Measurements from ENCODE around the gene ACOT12. TPM values are rescaled to one million over a fixed set of nuclear protein-coding genes. Genes with fewer than 3 reads are reported as not detected.

Gene ACOT12
- total and polyA plus RNA-seq, 7 donors = not detected

DNA sequence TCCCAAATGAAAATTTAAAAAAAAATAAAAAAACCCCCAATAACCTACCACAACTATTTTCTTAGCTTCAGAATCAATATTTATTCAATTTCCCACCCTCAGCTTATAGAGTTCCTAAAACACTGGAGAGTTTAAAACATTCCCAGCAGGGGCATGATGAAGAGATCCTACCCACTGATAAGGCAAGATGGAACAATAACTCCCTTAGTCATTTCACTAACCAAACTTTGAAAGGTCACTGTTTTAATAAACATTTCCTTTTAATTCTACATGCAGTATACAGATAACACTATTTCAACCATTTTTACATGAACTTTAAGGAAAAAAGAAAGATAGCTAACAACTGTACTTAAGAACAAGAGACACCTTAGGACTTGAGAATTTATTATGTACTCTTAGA is 34.9 kb upstream of the ACOT12 start:
- DNase-seq = no peak
- TF ChIP-seq, protein P1, sequence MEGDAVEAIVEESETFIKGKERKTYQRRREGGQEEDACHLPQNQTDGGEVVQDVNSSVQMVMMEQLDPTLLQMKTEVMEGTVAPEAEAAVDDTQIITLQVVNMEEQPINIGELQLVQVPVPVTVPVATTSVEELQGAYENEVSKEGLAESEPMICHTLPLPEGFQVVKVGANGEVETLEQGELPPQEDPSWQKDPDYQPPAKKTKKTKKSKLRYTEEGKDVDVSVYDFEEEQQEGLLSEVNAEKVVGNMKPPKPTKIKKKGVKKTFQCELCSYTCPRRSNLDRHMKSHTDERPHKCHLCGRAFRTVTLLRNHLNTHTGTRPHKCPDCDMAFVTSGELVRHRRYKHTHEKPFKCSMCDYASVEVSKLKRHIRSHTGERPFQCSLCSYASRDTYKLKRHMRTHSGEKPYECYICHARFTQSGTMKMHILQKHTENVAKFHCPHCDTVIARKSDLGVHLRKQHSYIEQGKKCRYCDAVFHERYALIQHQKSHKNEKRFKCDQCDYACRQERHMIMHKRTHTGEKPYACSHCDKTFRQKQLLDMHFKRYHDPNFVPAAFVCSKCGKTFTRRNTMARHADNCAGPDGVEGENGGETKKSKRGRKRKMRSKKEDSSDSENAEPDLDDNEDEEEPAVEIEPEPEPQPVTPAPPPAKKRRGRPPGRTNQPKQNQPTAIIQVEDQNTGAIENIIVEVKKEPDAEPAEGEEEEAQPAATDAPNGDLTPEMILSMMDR (IDR thresholded peaks at IDR 0.05) = no peak
- Histone ChIP-seq H3K27ac (peak overlapping the region; percentile 1), H3K4me3 (no peak overlapping the region), H3K4me1 (peaks cover 20% of the 10 kb centered on the region), H3K9me3 (no peaks in the 10 kb centered on the region), H3K27me3 (ENCODE audit: insufficient read depth in 3 of 3, low read length in 2 of 3) (no peaks in the 10 kb centered on the region), H3K36me3 (ENCODE audit: insufficient read depth in 1 of 2, low read depth in 1 of 2) (no peaks in the 10 kb centered on the region)
- ATAC-seq = no peak
- intact Hi-C loops (cut with DNase I) = loop anchor here (5.0 to 10.0 kb wide), 7 partner anchors 316 to 798 kb away; no protein-coding TSS in a partner anchor

DNA sequence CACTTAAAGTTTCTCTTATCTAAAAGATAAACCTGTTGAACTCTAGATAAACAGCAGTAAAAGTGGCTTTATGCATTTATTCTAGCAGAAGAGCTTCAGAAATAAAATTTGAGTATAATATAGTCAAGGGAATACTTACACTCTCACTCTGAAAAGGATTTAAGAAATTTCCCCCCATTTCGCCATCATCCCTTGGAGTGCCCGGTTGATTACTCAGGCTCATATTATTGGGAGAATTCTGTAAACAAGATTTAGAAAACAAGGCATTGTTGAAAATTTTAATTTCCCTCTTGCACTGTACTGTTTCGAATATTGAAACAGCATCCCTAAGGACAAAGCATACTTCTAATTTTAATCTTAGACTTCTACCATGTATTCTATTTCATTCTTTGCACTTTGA is 34.5 kb upstream of the ACOT12 start:
- no peaks in the 10 kb centered on the region for H3K27me3 ChIP-seq (ENCODE audit: insufficient read depth in 3 of 3, low read length in 2 of 3)
- no peaks in the 10 kb centered on the region for H3K9me3 ChIP-seq
- DNase-seq = no peak
- intact Hi-C loops (cut with DNase I) = loop anchor here (5.0 to 10.0 kb wide), 7 partner anchors 316 to 799 kb away; no protein-coding TSS in a partner anchor
- no peak for ATAC-seq
- 77 to 98% (median 93%) methylated on average over 3 of the region's 3 CpGs for WGBS, 3 donors
- peak overlapping the region; percentile 1 for H3K27ac ChIP-seq
- H3K36me3 ChIP-seq (ENCODE audit: insufficient read depth in 1 of 2, low read depth in 1 of 2) = no peaks in the 10 kb centered on the region
- H3K4me3 ChIP-seq = no peak overlapping the region
- TF ChIP-seq, protein P1 (IDR thresholded peaks at IDR 0.05) = no peak
- H3K4me1 ChIP-seq = peaks cover 20% of the 10 kb centered on the region

DNA sequence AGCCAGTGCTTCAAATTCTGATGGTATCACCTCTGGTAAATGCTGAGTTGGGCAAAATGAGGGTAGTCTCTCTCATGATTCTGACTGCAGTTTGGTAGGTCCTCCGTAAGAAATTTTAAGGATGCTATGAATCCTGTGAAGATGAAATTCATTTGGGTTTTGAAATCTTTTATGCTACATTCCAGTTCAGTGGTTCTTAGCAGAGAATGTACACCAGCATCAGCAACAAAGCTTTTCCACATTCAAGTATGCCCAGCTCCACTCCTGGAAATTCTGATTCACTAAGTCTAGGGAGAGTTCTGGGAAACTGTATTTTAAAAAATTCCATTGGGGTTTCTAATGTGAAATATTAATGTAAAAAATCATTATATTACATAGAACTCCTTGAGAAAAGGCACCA is 33.6 kb upstream of the ACOT12 start:
- TF ChIP-seq, protein P1 (IDR thresholded peaks at IDR 0.05) = no peak

DNA sequence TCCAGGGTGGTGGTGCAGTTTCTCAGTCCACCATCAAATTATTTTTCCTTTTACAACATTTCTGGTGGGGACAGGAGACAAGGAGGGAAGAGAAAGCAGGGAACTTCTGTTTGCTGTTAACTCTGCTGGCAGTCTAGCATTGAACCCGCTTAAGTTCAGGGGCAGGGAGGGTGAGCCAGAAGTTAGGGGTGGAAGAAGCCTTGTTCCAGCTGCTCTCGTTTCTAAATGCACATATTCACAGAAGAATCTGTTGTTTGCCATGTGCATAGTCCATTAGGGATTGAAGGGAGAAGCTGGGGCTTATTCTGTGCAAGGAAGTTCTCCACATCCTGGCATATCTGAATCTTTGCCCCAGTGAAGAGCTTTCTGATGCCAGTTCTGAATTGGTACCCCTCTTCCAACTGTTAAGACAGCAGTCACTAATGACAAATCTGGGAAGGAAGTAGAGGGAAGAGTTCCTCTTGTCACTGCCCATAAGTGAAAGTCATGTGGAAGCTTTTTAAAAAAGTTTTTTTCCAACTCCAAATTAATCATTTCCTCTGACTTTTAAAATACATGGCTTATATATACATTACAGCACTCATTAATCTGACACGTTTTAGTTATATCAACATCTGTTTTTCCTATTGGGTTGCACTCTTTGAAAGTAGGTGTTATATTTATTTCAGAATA is 32.6 kb upstream of the ACOT12 start:
- 38 to 42% (median 38%) methylated on average over 3 of the region's 3 CpGs for WGBS, 3 donors
- TF ChIP-seq, protein P1 (IDR thresholded peaks at IDR 0.05) = no peak
- peak overlapping the region; percentile 14 for H3K27ac ChIP-seq
- DNase-seq (no peak), ATAC-seq (no peak)
- no peaks in the 10 kb centered on the region for H3K9me3 ChIP-seq
- peaks cover 20% of the 10 kb centered on the region for H3K4me1 ChIP-seq
- intact Hi-C loops (cut with DNase I) = loop anchor here (2.0 to 10.0 kb wide), 8 partner anchors 52 to 801 kb away; no protein-coding TSS in a partner anchor
- no peak overlapping the region for H3K4me3 ChIP-seq
- H3K36me3 ChIP-seq (ENCODE audit: insufficient read depth in 1 of 2, low read depth in 1 of 2) = peaks cover 0 to 2% of the 10 kb centered on the region in 2 donors
- no peaks in the 10 kb centered on the region for H3K27me3 ChIP-seq (ENCODE audit: insufficient read depth in 3 of 3, low read length in 2 of 3)

More for the DNA sequence above, 33.6 kb upstream of the ACOT12 start:
- intact Hi-C loops (cut with DNase I) = loop anchor here (2.0 to 10.0 kb wide), 8 partner anchors 51 to 800 kb away; no protein-coding TSS in a partner anchor
- Histone ChIP-seq H3K27ac (no peak overlapping the region), H3K36me3 (ENCODE audit: insufficient read depth in 1 of 2, low read depth in 1 of 2) (no peaks in the 10 kb centered on the region), H3K4me3 (no peak overlapping the region), H3K27me3 (ENCODE audit: insufficient read depth in 3 of 3, low read length in 2 of 3) (no peaks in the 10 kb centered on the region), H3K9me3 (no peaks in the 10 kb centered on the region), H3K4me1 (peaks cover 20% of the 10 kb centered on the region)
- WGBS, 3 donors = 92 to 97% (median 92%) methylated on average over 1 of the region's 1 CpG
- DNase-seq (no peak), ATAC-seq (no peak)

Data from psoas muscle (tissue), 8 donors.